Spleen (tissue), 11 donors: ENCODE data around the gene LPCAT3. TPM values are rescaled to one million over a fixed set of nuclear protein-coding genes. Genes with fewer than 3 reads are reported as not detected.
"Not testable (repeated sequence)": the region's sequence is repeated elsewhere in the genome, so short reads cannot be mapped to it uniquely, and the experiment has no call there.

Experiments
- DNase-seq: peaks from one replicate; pipeline ENCODE4 v3.0.0-alpha.2; 2020
- H3K27ac ChIP-seq, 8 donors: fragments of 200-600 bp; sonication (generic) in 7 of 8; 1 replicate in 4 of 8; 2 replicates in 4 of 8; pipeline versions ENCODE4 v1.5.0 to v1.8.0; 2016 to 2021; ENCODE audit warnings: inconsistent platforms in 4 of 8, mild to moderate bottlenecking in 4 of 8, moderate library complexity in 1 of 8
- H3K27me3 ChIP-seq, 7 donors: fragments of 200-600 bp; sonication (generic) in 6 of 7; replicated peaks in 1 of 7; 1 replicate in 4 of 7; 2 replicates in 3 of 7; pipeline versions ENCODE4 v1.5.0 to v1.8.0; 2016 to 2021; ENCODE audit warnings: inconsistent platforms in 3 of 7, mild to moderate bottlenecking in 1 of 7
- H3K36me3 ChIP-seq, 6 donors: fragments of 200-600 bp; sonication (generic) in 5 of 6; 1 replicate in 4 of 6; 2 replicates in 2 of 6; pipeline versions ENCODE4 v1.5.0 to v1.8.0; 2016 to 2021; ENCODE audit warnings: inconsistent platforms in 2 of 6
- H3K4me1 ChIP-seq, 6 donors: fragments of 200-600 bp; sonication (generic) in 5 of 6; 1 replicate in 3 of 6; 2 replicates in 3 of 6; pipeline versions ENCODE4 v1.5.0 to v1.8.0; 2016 to 2021; ENCODE audit warnings: inconsistent platforms in 3 of 6
- H3K4me3 ChIP-seq, 8 donors: fragments of 200-600 bp; sonication (generic) in 7 of 8; 1 replicate in 4 of 8; 2 replicates in 4 of 8; pipeline versions ENCODE4 v1.5.0 to v1.8.0; 2016 to 2021; ENCODE audit warnings: inconsistent platforms in 4 of 8, mild to moderate bottlenecking in 4 of 8, moderate library complexity in 2 of 8
- H3K9me3 ChIP-seq, 8 donors: fragments of 200-600 bp; sonication (generic) in 7 of 8; 1 replicate in 4 of 8; 2 replicates in 4 of 8; pipeline versions ENCODE4 v1.5.0 to v1.8.0; 2016 to 2021; ENCODE audit warnings: inconsistent platforms in 4 of 8
- POLR2A ChIP-seq, 3 donors: fragments of 450-650 bp; IDR thresholded peaks; one replicate each; pipeline ENCODE4 v1.5.1; 2017; ENCODE audit warnings: antibody characterized with exemption in 3 of 3, mild to moderate bottlenecking in 1 of 3
- POLR2AphosphoS5 ChIP-seq, 3 donors: sonication (generic); formaldehyde crosslinking; IDR thresholded peaks; one replicate each; pipeline ENCODE4 v1.5.1; 2017; ENCODE audit warnings: antibody characterized with exemption in 3 of 3
- WGBS, 5 donors: extraction: QIAGEN DNeasy Blood & Tissue Kit in 3 of 5; methylation state at CpG; one replicate each; pipeline versions ENCODE4 v1.1.5 to v1.1.7; 2013 to 2018; 5-methylcytosine and 5-hydroxymethylcytosine counted together
- intact Hi-C: fragments of 100-400 bp; cut with DNase I; formaldehyde crosslinking; loops from one replicate; pipeline ENCODE4 v1.15.0; 2023; ENCODE audit warnings: low total_unique reads
- polyA plus RNA-seq, 3 donors: library from polyadenylated mRNA; stranded (reverse); fragments of 200-250 nt; gene quantifications; one replicate each; pipeline ENCODE4 v1.2.1, GENCODE V29; 2013
- total RNA-seq, 7 donors: library from RNA; depleted of rRNA in 3 of 7; stranded (reverse); fragments of >200 nt in 3 of 7; fragmentation: NEBNext Ultra II Directional in 4 of 7; extraction: Animal tissue kit (Norgen Biotek cat#: 25700) in 4 of 7; gene quantifications; one replicate each; pipeline versions ENCODE4 v1.1.0 to v1.2.1, GENCODE V29; 2016 to 2021
- TF ChIP-seq, protein P1 (sequence below), 11 experiments: fragments of 200-600 bp in 7 of 11; fragments of 450-650 bp in 4 of 11; sonication (generic) in 4 of 11; IDR thresholded peaks in 8 of 11; conservative IDR thresholded peaks in 3 of 11; 1 replicate in 7 of 11; 2 replicates in 4 of 11; pipeline versions ENCODE4 v1.4.0 to v1.8.0; 2016 to 2021; ENCODE audit warnings: antibody characterized with exemption in 11 of 11, inconsistent platforms in 4 of 11, mild to moderate bottlenecking in 1 of 11
- donor health status: healthy with polysubstance abuse.
- donor health status: DM: no; HTN: no; CAD: no; lungs with moderate emphysema.
- donor health status: DM: no; HTN: no; CAD: no.
- donor health status: Bipolar disorder and iron deficiency.
- donor health status: healthy.
- donor health status: DM: no; HTN: no; CAD: no.
- donor health status: DM: yes; HTN: yes; CAD: no.

LPCAT3 gene
- total and polyA plus RNA-seq, 10 donors = 9.7 to 52.5 (median 36.9) TPM

DNA sequence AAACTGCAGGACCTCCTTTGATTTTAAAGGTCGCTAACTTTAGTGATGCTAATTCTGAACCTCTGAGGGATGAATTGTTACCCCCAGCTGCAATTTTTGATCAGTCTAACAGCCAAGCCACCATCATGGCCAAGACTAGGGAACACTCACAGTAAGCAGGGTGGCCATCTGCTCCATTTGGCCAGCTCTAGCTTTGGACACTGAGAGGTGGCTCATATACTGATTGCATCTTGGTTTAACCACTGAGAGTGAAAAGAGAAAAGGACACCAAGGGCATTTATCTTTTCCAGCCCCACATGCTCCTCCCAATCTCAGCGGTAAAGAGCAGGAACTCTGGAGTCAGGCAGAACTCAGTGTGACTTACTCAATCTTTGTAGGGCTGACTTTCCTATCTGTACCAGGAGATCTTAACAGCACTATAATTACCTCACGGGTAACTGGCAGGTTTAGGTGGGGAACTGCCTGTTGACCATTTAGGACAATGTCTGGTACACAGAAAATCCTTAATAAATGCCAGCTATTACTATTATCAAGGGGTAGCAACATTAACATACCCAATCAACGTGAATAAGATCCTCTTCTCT is 6.2 kb downstream of the LPCAT3 start:
- intact Hi-C loops = loop anchor here (10.0 kb wide), 1 partner anchor 83 kb away; the partner anchor contains the start of gene C1R
- H3K36me3 ChIP-seq = peaks cover 0 to 80% (median 7%) of the 10 kb centered on the region in 6 donors
- H3K27ac ChIP-seq = no peak overlapping the region
- H3K27me3 ChIP-seq = no peaks in the 10 kb centered on the region
- TF ChIP-seq POLR2AphosphoS5 (IDR thresholded peaks at IDR 0.05) (no peak), POLR2A (IDR thresholded peaks at IDR 0.05) (no peak)
- TF ChIP-seq, protein P1, sequence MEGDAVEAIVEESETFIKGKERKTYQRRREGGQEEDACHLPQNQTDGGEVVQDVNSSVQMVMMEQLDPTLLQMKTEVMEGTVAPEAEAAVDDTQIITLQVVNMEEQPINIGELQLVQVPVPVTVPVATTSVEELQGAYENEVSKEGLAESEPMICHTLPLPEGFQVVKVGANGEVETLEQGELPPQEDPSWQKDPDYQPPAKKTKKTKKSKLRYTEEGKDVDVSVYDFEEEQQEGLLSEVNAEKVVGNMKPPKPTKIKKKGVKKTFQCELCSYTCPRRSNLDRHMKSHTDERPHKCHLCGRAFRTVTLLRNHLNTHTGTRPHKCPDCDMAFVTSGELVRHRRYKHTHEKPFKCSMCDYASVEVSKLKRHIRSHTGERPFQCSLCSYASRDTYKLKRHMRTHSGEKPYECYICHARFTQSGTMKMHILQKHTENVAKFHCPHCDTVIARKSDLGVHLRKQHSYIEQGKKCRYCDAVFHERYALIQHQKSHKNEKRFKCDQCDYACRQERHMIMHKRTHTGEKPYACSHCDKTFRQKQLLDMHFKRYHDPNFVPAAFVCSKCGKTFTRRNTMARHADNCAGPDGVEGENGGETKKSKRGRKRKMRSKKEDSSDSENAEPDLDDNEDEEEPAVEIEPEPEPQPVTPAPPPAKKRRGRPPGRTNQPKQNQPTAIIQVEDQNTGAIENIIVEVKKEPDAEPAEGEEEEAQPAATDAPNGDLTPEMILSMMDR (IDR thresholded peaks at IDR 0.05 in 8 of 11, conservative IDR thresholded peaks at IDR 0.05 in 3 of 11) = no peak
- H3K4me1 ChIP-seq = peaks cover 5 to 50% (median 23%) of the 10 kb centered on the region in 6 donors
- no peak for DNase-seq
- no peak overlapping the region for H3K4me3 ChIP-seq
- no peaks in the 10 kb centered on the region for H3K9me3 ChIP-seq
- whole genome bisulfite sequencing, 5 donors = 72 to 92% (median 89%) methylated on average over 4 of the region's 4 CpGs

DNA sequence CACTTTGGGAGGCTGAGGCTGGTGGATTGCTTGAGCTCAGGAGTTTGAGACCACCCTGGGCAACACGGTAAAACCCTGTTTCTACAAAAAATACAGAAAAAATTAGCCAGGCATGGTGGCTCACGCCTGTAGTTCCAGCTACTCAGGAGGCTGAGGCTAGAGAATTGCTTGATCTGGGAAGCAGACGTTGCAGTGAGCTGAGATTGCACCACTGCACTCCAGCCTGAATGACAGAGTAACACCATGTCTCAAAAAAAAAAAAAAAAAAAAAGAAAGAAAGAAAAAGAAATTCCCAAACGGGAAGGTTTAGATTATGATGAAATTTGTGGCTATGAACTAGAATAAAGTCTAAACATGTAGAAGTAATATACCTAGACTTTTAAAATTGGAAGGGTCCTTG is 6.9 kb downstream of the LPCAT3 start:
- H3K9me3 ChIP-seq, DNase-seq, H3K27ac ChIP-seq, H3K4me3 ChIP-seq, H3K27me3 ChIP-seq: not testable (repeated sequence)
- Histone ChIP-seq H3K4me1 (peaks cover 0 to 43% (median 16%) of the 10 kb centered on the region in 6 donors), H3K36me3 (peaks cover 0 to 87% (median 7%) of the 10 kb centered on the region in 6 donors)
- intact Hi-C loops = loop anchor here (10.0 kb wide), 1 partner anchor 83 kb away; the partner anchor contains the start of gene C1R
- 66 to 91% (median 82%) methylated on average over 4 of the region's 4 CpGs for WGBS, 5 donors

DNA sequence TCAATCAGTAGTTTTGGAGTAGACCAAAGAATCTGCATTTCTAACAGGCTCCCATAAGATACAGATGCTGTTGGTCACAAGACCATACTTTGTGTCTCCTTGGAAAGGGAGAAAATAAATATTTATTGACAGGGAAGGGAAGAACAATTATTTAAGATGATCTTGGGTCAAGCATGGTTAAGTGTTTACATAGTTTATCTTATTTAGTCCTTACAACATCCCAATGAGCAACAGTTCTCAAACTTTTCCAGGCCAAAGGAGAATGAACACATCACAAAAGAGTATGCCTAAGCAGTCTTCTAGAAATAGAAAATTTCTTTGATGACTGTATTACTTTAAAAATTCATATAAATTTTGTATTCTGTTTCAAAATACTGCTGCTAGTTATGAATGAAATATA is 8.8 kb downstream of the LPCAT3 start:
- no peak for DNase-seq
- TF ChIP-seq POLR2A (IDR thresholded peaks at IDR 0.05) = no peak
- TF ChIP-seq, protein P1 (IDR thresholded peaks at IDR 0.05 in 8 of 11, conservative IDR thresholded peaks at IDR 0.05 in 3 of 11) = no peak
- TF ChIP-seq POLR2AphosphoS5 (IDR thresholded peaks at IDR 0.05) = no peak
- peaks cover 0 to 81% (median 7%) of the 10 kb centered on the region in 6 donors for H3K36me3 ChIP-seq
- no peak overlapping the region for H3K27ac ChIP-seq
- H3K27me3 ChIP-seq = no peaks in the 10 kb centered on the region
- no peaks in the 10 kb centered on the region for H3K9me3 ChIP-seq
- no peak overlapping the region for H3K4me3 ChIP-seq
- H3K4me1 ChIP-seq = peaks cover 0 to 36% (median 13%) of the 10 kb centered on the region in 6 donors
- intact Hi-C loops = no loop called here

DNA sequence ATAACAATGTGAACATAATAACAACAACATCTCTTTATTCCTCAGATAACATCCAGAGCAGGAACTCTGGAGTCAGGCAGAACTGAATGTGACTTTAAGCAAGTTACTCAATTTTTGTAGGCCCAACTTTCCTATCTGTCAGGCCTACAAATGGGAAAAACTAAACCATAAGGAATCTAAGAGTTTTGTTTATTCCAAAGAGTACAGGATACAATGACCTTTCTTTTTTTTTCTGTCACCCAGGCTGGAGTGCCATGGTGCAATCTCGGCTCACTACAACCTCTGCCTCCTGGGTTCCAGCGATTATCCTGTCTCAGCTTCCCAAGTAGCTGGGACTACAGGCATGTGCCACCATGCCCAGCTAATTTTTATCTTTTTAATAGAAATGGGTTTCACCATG is 9.4 kb downstream of the LPCAT3 start:
- peaks cover 0 to 42% (median 18%) of the 10 kb centered on the region in 6 donors for H3K4me1 ChIP-seq

More for the DNA sequence above, 9.4 kb downstream of the LPCAT3 start:
- Histone ChIP-seq H3K9me3 (no peaks in the 10 kb centered on the region), H3K27me3 (no peaks in the 10 kb centered on the region), H3K27ac (peak overlapping the region in 1 of 8 donors; percentile 17), H3K36me3 (peaks cover 0 to 74% (median 7%) of the 10 kb centered on the region in 6 donors), H3K4me3 (no peak overlapping the region)
- no peak for DNase-seq
- intact Hi-C loops = no loop called here
- no peak for TF ChIP-seq POLR2A (IDR thresholded peaks at IDR 0.05)
- TF ChIP-seq POLR2AphosphoS5 (IDR thresholded peaks at IDR 0.05) = no peak
- TF ChIP-seq, protein P1 (IDR thresholded peaks at IDR 0.05 in 8 of 11, conservative IDR thresholded peaks at IDR 0.05 in 3 of 11) = no peak
- WGBS, 5 donors = 92 to 100% (median 95%) methylated on average over 2 of the region's 2 CpGs
